OCI-LY7 (cell line): ENCODE results near the gene FOXF2.

Source experiments
- EZH2phosphoT487 ChIP-seq: fragments of 200-600 bp; sonication (generic); IDR thresholded peaks from 2 replicates; pipeline ENCODE4 v1.6.1; 2018; ENCODE audit warnings: low read depth, borderline replicate concordance, mild to moderate bottlenecking, mixed run types, antibody characterized with exemption, low read length, moderate library complexity, mixed read lengths
- TF ChIP-seq, protein P1 (sequence below): fragments of 200-600 bp; sonication (generic); conservative IDR thresholded peaks from 2 replicates; pipeline ENCODE4 v1.5.1; 2014; ENCODE audit warnings: mild to moderate bottlenecking, antibody characterized with exemption, low read length, moderate library complexity, mixed read lengths

DNA sequence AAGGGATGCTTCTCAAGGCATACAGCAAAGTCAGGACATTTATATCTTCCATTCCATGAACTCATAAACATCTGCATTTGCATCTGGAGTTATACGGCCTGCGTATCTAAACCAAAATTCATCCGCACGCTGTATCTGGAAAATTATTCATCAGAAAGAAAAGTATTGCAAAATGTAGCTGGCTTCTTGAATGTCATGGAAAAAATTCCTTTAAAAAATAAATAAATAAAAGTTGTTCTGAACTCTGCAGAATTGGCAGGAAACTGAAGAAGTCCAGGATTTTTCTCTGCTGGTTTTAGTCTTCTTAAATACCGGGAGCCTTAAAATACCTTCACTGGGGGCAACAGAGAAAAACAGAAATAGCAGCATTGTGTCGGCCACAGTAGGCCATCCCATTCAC lies 23.7 kb upstream of the FOXF2 start:
- TF ChIP-seq, protein P1, sequence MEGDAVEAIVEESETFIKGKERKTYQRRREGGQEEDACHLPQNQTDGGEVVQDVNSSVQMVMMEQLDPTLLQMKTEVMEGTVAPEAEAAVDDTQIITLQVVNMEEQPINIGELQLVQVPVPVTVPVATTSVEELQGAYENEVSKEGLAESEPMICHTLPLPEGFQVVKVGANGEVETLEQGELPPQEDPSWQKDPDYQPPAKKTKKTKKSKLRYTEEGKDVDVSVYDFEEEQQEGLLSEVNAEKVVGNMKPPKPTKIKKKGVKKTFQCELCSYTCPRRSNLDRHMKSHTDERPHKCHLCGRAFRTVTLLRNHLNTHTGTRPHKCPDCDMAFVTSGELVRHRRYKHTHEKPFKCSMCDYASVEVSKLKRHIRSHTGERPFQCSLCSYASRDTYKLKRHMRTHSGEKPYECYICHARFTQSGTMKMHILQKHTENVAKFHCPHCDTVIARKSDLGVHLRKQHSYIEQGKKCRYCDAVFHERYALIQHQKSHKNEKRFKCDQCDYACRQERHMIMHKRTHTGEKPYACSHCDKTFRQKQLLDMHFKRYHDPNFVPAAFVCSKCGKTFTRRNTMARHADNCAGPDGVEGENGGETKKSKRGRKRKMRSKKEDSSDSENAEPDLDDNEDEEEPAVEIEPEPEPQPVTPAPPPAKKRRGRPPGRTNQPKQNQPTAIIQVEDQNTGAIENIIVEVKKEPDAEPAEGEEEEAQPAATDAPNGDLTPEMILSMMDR = no peak
- no peak for TF ChIP-seq EZH2phosphoT487
